ENCODE results near the gene AFTPH. TPM values are rescaled to one million over a fixed set of nuclear protein-coding genes. Genes with fewer than 3 reads are reported as not detected.

Gene AFTPH
- total RNA-seq, 1 experiment from 2014 or later = 18.8 TPM

GRCh38 chr2:64586054-64586453 is 61.9 kb downstream of the AFTPH start:
- intact Hi-C loops (cut with micrococcal nuclease; ENCODE audit: unreplicated experiment) = loop anchor here (2.0 to 10.0 kb wide), 4 partner anchors 279 to 989 kb away; no protein-coding TSS in a partner anchor
- Histone ChIP-seq H3K27ac (ENCODE audit: low read depth, low read length, poor library complexity, severe bottlenecking) (no peak overlapping the region), H3K4me1 (ENCODE audit: insufficient read depth, low read length, poor library complexity, severe bottlenecking) (no peaks in the 10 kb centered on the region), H3K9me3 (ENCODE audit: low read depth, low read length, poor library complexity, severe bottlenecking) (no peaks in the 10 kb centered on the region), H3K4me3 (ENCODE audit: low read depth, low read length, poor library complexity, severe bottlenecking) (no peak overlapping the region), H3K27me3 (replicated peaks; ENCODE audit: insufficient read depth, low read depth, low read length, poor library complexity) (no peaks in the 10 kb centered on the region), H3K36me3 (ENCODE audit: insufficient read depth, low read length, poor library complexity, severe bottlenecking) (peaks cover 18% of the 10 kb centered on the region)
- no peak for DNase-seq (ENCODE audit: low spot score)
- ChIA-PET POLR2A (ENCODE audit: low non-redundant PET) (interaction anchor here (0.5 kb wide), 1 partner anchor 641 kb away, joined by 6 read pairs; the partner anchor contains the start of gene ACTR2), CTCF (interaction anchor here (1.2 kb wide), 1 partner anchor 332 kb away, joined by 3 read pairs; no protein-coding TSS in a partner anchor)
- no TSS peak for BruUV-seq (replicated peaks)
- TF ChIP-seq EZH2 (IDR thresholded peaks at IDR 0.05; ENCODE audit: borderline replicate concordance, low read depth, low read length, poor library complexity, severe bottlenecking) (no peak), CTCF (conservative IDR thresholded peaks at IDR 0.05; ENCODE audit: low read depth, low read length) (no peak)

- Histone ChIP-seq H3K36me3 (ENCODE audit: insufficient read depth, low read length, poor library complexity, severe bottlenecking) (peaks cover 23% of the 10 kb centered on the region), H3K4me3 (ENCODE audit: low read depth, low read length, poor library complexity, severe bottlenecking) (no peak overlapping the region), H3K27ac (ENCODE audit: low read depth, low read length, poor library complexity, severe bottlenecking) (no peak overlapping the region), H3K4me1 (ENCODE audit: insufficient read depth, low read length, poor library complexity, severe bottlenecking) (no peaks in the 10 kb centered on the region), H3K27me3 (replicated peaks; ENCODE audit: insufficient read depth, low read depth, low read length, poor library complexity) (no peaks in the 10 kb centered on the region), H3K9me3 (ENCODE audit: low read depth, low read length, poor library complexity, severe bottlenecking) (no peaks in the 10 kb centered on the region)
- ChIA-PET POLR2A (ENCODE audit: low non-redundant PET) (no interaction called here), CTCF (interaction anchor here (0.6 to 1.2 kb wide), 3 partner anchors 244 to 331 kb away, joined by 3 to 4 read pairs (median 3); no protein-coding TSS in a partner anchor)
- intact Hi-C loops (cut with micrococcal nuclease; ENCODE audit: unreplicated experiment) = loop anchor here (2.0 to 10.0 kb wide), 4 partner anchors 278 to 988 kb away; no protein-coding TSS in a partner anchor
- DNase-seq (ENCODE audit: low spot score) = peak; percentile 68
- peak; percentile 74 for TF ChIP-seq CTCF (conservative IDR thresholded peaks at IDR 0.05; ENCODE audit: low read depth, low read length)
- no peak for TF ChIP-seq EZH2 (IDR thresholded peaks at IDR 0.05; ENCODE audit: borderline replicate concordance, low read depth, low read length, poor library complexity, severe bottlenecking)
- BruUV-seq (replicated peaks) = no TSS peak
Observed at GRCh38 chr2:64586883-64587481, 62.9 kb downstream of the AFTPH start.

- no peaks in the 10 kb centered on the region for H3K4me1 ChIP-seq (ENCODE audit: insufficient read depth, low read length, poor library complexity, severe bottlenecking)
- ChIA-PET POLR2A (ENCODE audit: low non-redundant PET) (no interaction called here), CTCF (interaction anchor here (0.6 to 1.2 kb wide), 3 partner anchors 243 to 330 kb away, joined by 3 to 4 read pairs (median 3); no protein-coding TSS in a partner anchor)
- H3K4me3 ChIP-seq (ENCODE audit: low read depth, low read length, poor library complexity, severe bottlenecking) = no peak overlapping the region
- H3K9me3 ChIP-seq (ENCODE audit: low read depth, low read length, poor library complexity, severe bottlenecking) = no peaks in the 10 kb centered on the region
- no peak for DNase-seq (ENCODE audit: low spot score)
- no peaks in the 10 kb centered on the region for H3K27me3 ChIP-seq (replicated peaks; ENCODE audit: insufficient read depth, low read depth, low read length, poor library complexity)
- no peak overlapping the region for H3K27ac ChIP-seq (ENCODE audit: low read depth, low read length, poor library complexity, severe bottlenecking)
- BruUV-seq (replicated peaks) = no TSS peak
- peaks cover 23% of the 10 kb centered on the region for H3K36me3 ChIP-seq (ENCODE audit: insufficient read depth, low read length, poor library complexity, severe bottlenecking)
- intact Hi-C loops (cut with micrococcal nuclease; ENCODE audit: unreplicated experiment) = loop anchor here (2.0 to 10.0 kb wide), 4 partner anchors 277 to 987 kb away; no protein-coding TSS in a partner anchor
- TF ChIP-seq EZH2 (IDR thresholded peaks at IDR 0.05; ENCODE audit: borderline replicate concordance, low read depth, low read length, poor library complexity, severe bottlenecking) = no peak
- TF ChIP-seq CTCF (conservative IDR thresholded peaks at IDR 0.05; ENCODE audit: low read depth, low read length) = no peak
Observed at GRCh38 chr2:64587561-64587960, 63.4 kb downstream of the AFTPH start.
